Activated CD4-positive, CD25-positive, alpha-beta regulatory T cell (primary cell): Measurements from ENCODE around the gene DDI2.
"Not testable (repeated sequence)": the region's sequence is repeated elsewhere in the genome, so short reads cannot be mapped to it uniquely, and the experiment has no call there.

ENCODE experiments used
- DNase-seq, 4 experiments: peaks; one replicate each; lab custom pipeline; 2025; lab: John Stamatoyannopoulos, UW

Gene DDI2

GRCh38 chr1:15617173-15618076 lies at the start of gene DDI2:
Gene DDI2 (plus strand): TSS chr1:15617458. CDS start chr1:15617671, 213 bp downstream.
- peak; percentile 86 to 91 (median 88) for DNase-seq

- DNase-seq: no peak
These were observed 48.7 kb upstream of the DDI2 start for GRCh38 chr1:15568387-15569073.

GRCh38 chr1:15570861-15571260 lies 46.4 kb upstream of the DDI2 start:
- no peak for DNase-seq

GRCh38 chr1:15571266-15571665 lies 46.0 kb upstream of the DDI2 start:
- DNase-seq: no peak

GRCh38 chr1:15573477-15573876 lies 43.8 kb upstream of the DDI2 start:
- DNase-seq: no peak

GRCh38 chr1:15574741-15575140 lies 42.5 kb upstream of the DDI2 start:
- DNase-seq: no peak

- no peak for DNase-seq
These were observed 41.6 kb upstream of the DDI2 start for GRCh38 chr1:15575549-15576150.

- no peak for DNase-seq
These were observed 39.6 kb upstream of the DDI2 start for GRCh38 chr1:15577691-15578090.

- peak in 2 of 4 experiments; percentile 7 to 31 for DNase-seq
These were observed 38.2 kb upstream of the DDI2 start for GRCh38 chr1:15578921-15579682.

- no peak for DNase-seq
These were observed 37.6 kb upstream of the DDI2 start for GRCh38 chr1:15579683-15580047.

- no peak for DNase-seq
These were observed 34.1 kb upstream of the DDI2 start for GRCh38 chr1:15583016-15583706.

GRCh38 chr1:15584489-15585363 lies 32.5 kb upstream of the DDI2 start, which contains the start of gene AGMAT:
Gene AGMAT (minus strand): TSS chr1:15585051. CDS start chr1:15584967, 84 bp downstream.
- peak; percentile 42 to 62 (median 50) for DNase-seq

GRCh38 chr1:15592285-15592684 lies 25.0 kb upstream of the DDI2 start:
- DNase-seq: no peak

- no peak for DNase-seq
These were observed 21.2 kb upstream of the DDI2 start for GRCh38 chr1:15595809-15596617.

GRCh38 chr1:15598436-15598835 lies 18.8 kb upstream of the DDI2 start:
- DNase-seq: no peak

GRCh38 chr1:15603050-15603965 lies 13.9 kb upstream of the DDI2 start:
- peak; percentile 68 to 89 (median 78) for DNase-seq

GRCh38 chr1:15603966-15604282 lies 13.3 kb upstream of the DDI2 start:
- DNase-seq: not testable (repeated sequence)

- not testable (repeated sequence) for DNase-seq
These were observed 12.9 kb upstream of the DDI2 start for GRCh38 chr1:15604400-15604799.
